Measurements from ENCODE around the gene CTRB1. TPM values are rescaled to one million over a fixed set of nuclear protein-coding genes. Genes with fewer than 3 reads are reported as not detected.
A peak's percentile ranks its signal among the peaks of the same experiment; 100 is the strongest.
"Not testable (repeated sequence)": the region's sequence is repeated elsewhere in the genome, so short reads cannot be mapped to it uniquely, and the experiment has no call there.

Gene CTRB1
- total RNA-seq, 1 donor, result not detected

DNA sequence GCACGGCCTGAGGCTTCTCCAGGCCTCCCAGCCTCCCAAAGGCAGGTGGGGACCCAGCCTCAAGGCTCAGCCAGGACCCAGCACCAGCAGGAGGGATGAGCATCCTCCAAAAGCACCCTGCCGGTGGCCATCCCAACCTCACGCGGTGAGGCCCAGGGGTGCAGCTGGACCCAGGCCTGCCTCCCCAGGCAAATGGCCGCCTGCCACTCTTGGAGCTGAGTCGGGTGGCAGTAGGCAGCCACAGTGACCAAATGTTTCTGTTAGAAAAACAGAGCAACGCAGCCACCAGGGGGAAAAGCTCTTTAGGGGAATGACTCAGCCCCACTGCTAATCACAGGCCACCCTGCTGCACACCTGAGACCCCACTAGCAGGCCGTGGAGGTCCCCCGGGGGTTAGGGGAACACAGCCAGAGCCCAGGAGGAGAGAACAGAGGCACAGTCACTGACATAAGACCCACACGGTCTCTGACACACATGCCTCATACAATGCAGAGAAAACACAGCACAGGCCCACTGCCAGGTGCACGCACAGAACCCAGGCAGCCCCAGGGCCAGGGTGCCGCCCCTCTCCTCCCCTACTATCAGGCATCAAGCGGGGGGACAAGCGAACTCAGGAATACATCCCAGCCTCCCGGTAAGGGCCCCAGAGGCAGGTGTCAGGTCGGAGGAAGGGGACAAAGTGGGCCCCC lies 20.2 kb downstream of the CTRB1 start:
- peak overlapping the region; percentile 40 for H3K4me2 ChIP-seq (ENCODE audit: insufficient read depth, low read length)
- H2AFZ ChIP-seq (ENCODE audit: low read length), result no peak overlapping the region
- H3K36me3 ChIP-seq (ENCODE audit: insufficient read depth, low read length), result peaks cover 80% of the 10 kb centered on the region
- peak overlapping the region; percentile 6 for H3K4me3 ChIP-seq (ENCODE audit: insufficient read depth, low read length)
- DNase-seq (ENCODE audit: insufficient read length, low spot score, missing footprints), result peak; percentile 96
- peak overlapping the region; percentile 98 for H3K27ac ChIP-seq (ENCODE audit: low read depth, low read length)
- TF ChIP-seq, protein P1, sequence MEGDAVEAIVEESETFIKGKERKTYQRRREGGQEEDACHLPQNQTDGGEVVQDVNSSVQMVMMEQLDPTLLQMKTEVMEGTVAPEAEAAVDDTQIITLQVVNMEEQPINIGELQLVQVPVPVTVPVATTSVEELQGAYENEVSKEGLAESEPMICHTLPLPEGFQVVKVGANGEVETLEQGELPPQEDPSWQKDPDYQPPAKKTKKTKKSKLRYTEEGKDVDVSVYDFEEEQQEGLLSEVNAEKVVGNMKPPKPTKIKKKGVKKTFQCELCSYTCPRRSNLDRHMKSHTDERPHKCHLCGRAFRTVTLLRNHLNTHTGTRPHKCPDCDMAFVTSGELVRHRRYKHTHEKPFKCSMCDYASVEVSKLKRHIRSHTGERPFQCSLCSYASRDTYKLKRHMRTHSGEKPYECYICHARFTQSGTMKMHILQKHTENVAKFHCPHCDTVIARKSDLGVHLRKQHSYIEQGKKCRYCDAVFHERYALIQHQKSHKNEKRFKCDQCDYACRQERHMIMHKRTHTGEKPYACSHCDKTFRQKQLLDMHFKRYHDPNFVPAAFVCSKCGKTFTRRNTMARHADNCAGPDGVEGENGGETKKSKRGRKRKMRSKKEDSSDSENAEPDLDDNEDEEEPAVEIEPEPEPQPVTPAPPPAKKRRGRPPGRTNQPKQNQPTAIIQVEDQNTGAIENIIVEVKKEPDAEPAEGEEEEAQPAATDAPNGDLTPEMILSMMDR (IDR thresholded peaks at IDR 0.05; ENCODE audit: extremely low read depth, low read depth, low read length), result peak; percentile 2
- no peaks in the 10 kb centered on the region for H3K9me3 ChIP-seq (ENCODE audit: low read depth, low read length)
- H3K4me1 ChIP-seq (ENCODE audit: insufficient read depth, low read length), result peaks cover 32% of the 10 kb centered on the region
- peaks cover 52% of the 10 kb centered on the region for H4K20me1 ChIP-seq (ENCODE audit: insufficient read depth, low read length)
- peaks cover 100% of the 10 kb centered on the region for H3K79me2 ChIP-seq (ENCODE audit: insufficient read depth, low read length)
- no peaks in the 10 kb centered on the region for H3K27me3 ChIP-seq (ENCODE audit: insufficient read depth, low read length)

DNA sequence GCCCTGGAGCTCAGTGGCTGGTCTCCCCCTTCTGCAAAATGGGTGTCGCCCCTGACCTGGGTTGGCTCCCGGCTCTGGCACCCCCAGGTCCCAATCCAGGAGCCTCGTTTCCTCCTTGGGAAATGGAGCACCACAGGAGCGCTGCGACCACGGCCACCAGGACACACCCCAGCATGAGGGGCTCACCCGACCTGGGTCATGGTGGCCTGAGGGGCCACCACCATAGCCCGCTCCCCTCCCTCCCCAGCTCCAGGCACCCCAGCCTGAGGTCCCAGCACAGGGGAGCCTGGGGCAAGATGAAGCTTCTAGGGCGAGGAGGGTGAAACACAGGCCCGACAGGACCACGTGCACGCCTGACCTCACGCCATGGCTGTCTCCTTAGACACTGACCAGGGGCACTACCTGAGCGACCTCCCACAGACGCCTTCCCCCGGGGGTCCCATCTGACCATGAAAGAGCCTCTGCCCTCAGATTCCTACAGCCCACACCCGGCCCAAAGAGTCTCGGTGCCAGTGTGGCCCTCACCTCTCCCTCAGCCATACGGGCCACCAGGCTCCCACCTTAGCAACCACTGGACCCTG lies 20.8 kb downstream of the CTRB1 start:
- Histone ChIP-seq H3K9me3 (ENCODE audit: low read depth, low read length) (no peaks in the 10 kb centered on the region), H4K20me1 (ENCODE audit: insufficient read depth, low read length) (peaks cover 49% of the 10 kb centered on the region), H3K4me2 (ENCODE audit: insufficient read depth, low read length) (no peak overlapping the region), H3K27me3 (ENCODE audit: insufficient read depth, low read length) (no peaks in the 10 kb centered on the region), H3K27ac (ENCODE audit: low read depth, low read length) (peak overlapping the region; percentile 98), H3K79me2 (ENCODE audit: insufficient read depth, low read length) (peaks cover 100% of the 10 kb centered on the region), H2AFZ (ENCODE audit: low read length) (no peak overlapping the region), H3K4me3 (ENCODE audit: insufficient read depth, low read length) (no peak overlapping the region), H3K36me3 (ENCODE audit: insufficient read depth, low read length) (peaks cover 77% of the 10 kb centered on the region), H3K4me1 (ENCODE audit: insufficient read depth, low read length) (peaks cover 38% of the 10 kb centered on the region)
- TF ChIP-seq, protein P1 (IDR thresholded peaks at IDR 0.05; ENCODE audit: extremely low read depth, low read depth, low read length), result no peak
- DNase-seq (ENCODE audit: insufficient read length, low spot score, missing footprints), result no peak

DNA sequence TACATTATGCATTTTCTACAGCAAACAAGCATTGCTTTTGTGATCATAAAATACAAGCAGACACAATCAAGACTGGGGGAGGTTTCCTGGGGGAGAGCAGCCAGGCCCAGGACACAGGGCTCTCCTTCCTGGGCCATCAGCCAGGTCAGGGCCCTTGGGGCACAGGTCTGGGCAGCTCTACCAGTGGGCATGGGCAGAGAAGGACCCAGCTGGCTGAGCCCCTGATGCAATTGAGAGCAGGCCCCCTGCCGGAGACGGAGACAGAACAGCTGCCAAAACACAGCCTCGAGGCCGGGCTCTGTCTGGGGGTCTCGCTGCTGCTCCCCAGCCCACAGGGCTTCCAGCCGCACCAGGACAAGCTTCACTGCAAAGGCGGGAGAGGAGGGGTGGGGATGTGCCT lies 21.8 kb downstream of the CTRB1 start:
- Histone ChIP-seq H3K4me1 (ENCODE audit: insufficient read depth, low read length) (peaks cover 47% of the 10 kb centered on the region), H3K79me2 (ENCODE audit: insufficient read depth, low read length) (peaks cover 98% of the 10 kb centered on the region), H3K27ac (ENCODE audit: low read depth, low read length) (peak overlapping the region; percentile 17), H3K36me3 (ENCODE audit: insufficient read depth, low read length) (peaks cover 67% of the 10 kb centered on the region), H4K20me1 (ENCODE audit: insufficient read depth, low read length) (peaks cover 41% of the 10 kb centered on the region)
- not testable (repeated sequence) for H3K4me3 ChIP-seq (ENCODE audit: insufficient read depth, low read length); H3K4me2 ChIP-seq (ENCODE audit: insufficient read depth, low read length); DNase-seq (ENCODE audit: insufficient read length, low spot score, missing footprints); H3K9me3 ChIP-seq (ENCODE audit: low read depth, low read length); H3K27me3 ChIP-seq (ENCODE audit: insufficient read depth, low read length); H2AFZ ChIP-seq (ENCODE audit: low read length)

DNA sequence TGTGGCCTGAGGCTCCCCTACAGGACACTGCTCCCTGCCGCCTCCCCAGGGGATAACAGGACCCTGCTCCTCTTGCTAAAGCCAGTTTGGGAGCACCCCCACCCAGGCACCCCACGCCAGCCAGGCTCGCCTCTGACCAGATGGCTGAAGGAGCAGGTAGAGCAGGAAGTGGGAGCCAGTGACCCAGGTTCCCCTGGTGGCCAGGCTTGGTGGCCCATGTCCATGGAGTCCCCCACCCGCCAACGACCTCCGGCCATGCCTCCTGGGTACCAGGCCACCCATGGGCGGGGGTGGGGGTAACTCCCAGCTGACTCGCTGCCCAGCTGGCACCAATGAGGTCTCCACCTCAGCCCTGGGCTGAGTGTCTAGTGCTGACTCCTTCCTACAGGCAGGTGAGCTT lies 22.6 kb downstream of the CTRB1 start:
- DNase-seq (ENCODE audit: insufficient read length, low spot score, missing footprints), result no peak
- Histone ChIP-seq H3K36me3 (ENCODE audit: insufficient read depth, low read length) (peaks cover 60% of the 10 kb centered on the region), H3K4me2 (ENCODE audit: insufficient read depth, low read length) (no peak overlapping the region), H3K79me2 (ENCODE audit: insufficient read depth, low read length) (peaks cover 96% of the 10 kb centered on the region), H3K4me1 (ENCODE audit: insufficient read depth, low read length) (peaks cover 55% of the 10 kb centered on the region), H4K20me1 (ENCODE audit: insufficient read depth, low read length) (peaks cover 36% of the 10 kb centered on the region), H2AFZ (ENCODE audit: low read length) (no peak overlapping the region), H3K9me3 (ENCODE audit: low read depth, low read length) (no peaks in the 10 kb centered on the region), H3K27ac (ENCODE audit: low read depth, low read length) (peak overlapping the region; percentile 48), H3K27me3 (ENCODE audit: insufficient read depth, low read length) (no peaks in the 10 kb centered on the region), H3K4me3 (ENCODE audit: insufficient read depth, low read length) (no peak overlapping the region)
- TF ChIP-seq, protein P1 (IDR thresholded peaks at IDR 0.05; ENCODE audit: extremely low read depth, low read depth, low read length), result no peak

Data from osteoblast (primary cell).